A549 (cell line): ENCODE results near the gene ATP1B4. TPM values are rescaled to one million over a fixed set of nuclear protein-coding genes. Genes with fewer than 3 reads are reported as not detected.
"Not testable (repeated sequence)": the region's sequence is repeated elsewhere in the genome, so short reads cannot be mapped to it uniquely, and the experiment has no call there.

Experiments
- ATAC-seq, 2 experiments: fragments of 200-7000 bp in 1 of 2; fragments of >200 bp in 1 of 2; cut with Nextera tagmentation in 1 of 2; cut with Tn5 transposase in 1 of 2; 3 replicates each; pipeline versions ENCODE4 v1.8.0 to v1.9.1; 2018 to 2020; ENCODE audit warnings: mild to moderate bottlenecking in 1 of 2, moderate library complexity in 1 of 2
- CTCF ChIA-PET: fragments of 300-600 bp; sonication (Branson Sonifier 250); formaldehyde crosslinking; extraction: SDS; loops from one replicate; lab custom pipeline; 2021; ENCODE audit warnings: antibody characterized with exemption, inconsistent platforms; lab: Yijun Ruan, JAX
- POLR2A ChIA-PET: fragments of 350-600 bp; formaldehyde crosslinking; extraction: SDS; loops from one replicate; lab custom pipeline; 2021; ENCODE audit warnings: antibody characterized with exemption, inconsistent platforms; lab: Yijun Ruan, JAX
- DNase-seq, 2 experiments: peaks; one replicate each; pipeline versions ENCODE4 v3.0.0 to v3.0.0-alpha.2; 2011 to 2016; ENCODE audit warnings: low read depth in 1 of 2, low spot score in 1 of 2
- FAIRE-seq: peaks from 2 replicates; lab custom pipeline; 2011; peaks lifted over from hg19 to GRCh38; lab: Jason Lieb, UNC
- H3K27ac ChIP-seq, 2 experiments: fragments of >200 bp; sonication (Bioruptor Twin); formaldehyde crosslinking; 3 replicates each; pipeline ENCODE4 v1.5.1; 2016 to 2017
- H3K4me1 ChIP-seq: fragments of >200 bp; sonication (Bioruptor Twin); formaldehyde crosslinking; 3 replicates; pipeline ENCODE4 v1.6.1; 2016
- H3K4me2 ChIP-seq: fragments of >200 bp; sonication (Bioruptor Twin); formaldehyde crosslinking; 3 replicates; pipeline ENCODE4 v1.6.1; 2016
- H3K4me3 ChIP-seq: fragments of >200 bp; sonication (Bioruptor Twin); formaldehyde crosslinking; 3 replicates; pipeline ENCODE4 v1.5.1; 2016
- H3K9me3 ChIP-seq: fragments of >200 bp; sonication (Bioruptor Twin); formaldehyde crosslinking; 3 replicates; pipeline ENCODE4 v1.6.1; 2016
- EHF ChIP-seq: fragments of 250-450 bp; sonication (Bioruptor Pico); IDR thresholded peaks from 2 replicates; pipeline ENCODE4 v1.5.0; 2020; ENCODE audit warnings: mild to moderate bottlenecking
- EP300 ChIP-seq, 2 experiments: fragments of >200 bp; sonication (Bioruptor Twin); formaldehyde crosslinking; IDR thresholded peaks; 2 replicates in 1 of 2; 3 replicates in 1 of 2; pipeline ENCODE4 v1.6.1; 2016 to 2017
- HEYL ChIP-seq: fragments of 250-450 bp; sonication (Bioruptor Pico); IDR thresholded peaks from 2 replicates; pipeline ENCODE4 v1.8.0; 2021; ENCODE audit warnings: mild to moderate bottlenecking, moderate library complexity
- HOXB5 ChIP-seq: fragments of 250-450 bp; sonication (Bioruptor Pico); IDR thresholded peaks from 2 replicates; pipeline ENCODE4 v1.5.0; 2020; ENCODE audit warnings: mild to moderate bottlenecking, moderate library complexity
- MYC ChIP-seq: IDR thresholded peaks from 2 replicates; pipeline ENCODE4 v1.6.1; 2012; ENCODE audit warnings: mild to moderate bottlenecking, inconsistent platforms, low read length, improper control_type of control experiment, borderline replicate concordance
- NPAS2 ChIP-seq: fragments of 250-450 bp; sonication (Bioruptor Pico); IDR thresholded peaks from 2 replicates; pipeline ENCODE4 v1.8.0; 2022; ENCODE audit warnings: mild to moderate bottlenecking, moderate library complexity, borderline replicate concordance
- POLR2A ChIP-seq: IDR thresholded peaks from 2 replicates; pipeline ENCODE4 v1.6.1; 2012; ENCODE audit warnings: mild to moderate bottlenecking, low read length
- POLR2AphosphoS2 ChIP-seq: conservative IDR thresholded peaks from 2 replicates; pipeline ENCODE4 v1.6.1; 2012; ENCODE audit warnings: low read length, improper control_type of control experiment, inconsistent platforms
- RAD21 ChIP-seq, 2 experiments: fragments of >200 bp in 1 of 2; sonication (Bioruptor Twin) in 1 of 2; formaldehyde crosslinking in 1 of 2; IDR thresholded peaks in 1 of 2; conservative IDR thresholded peaks in 1 of 2; 2 replicates in 1 of 2; 3 replicates in 1 of 2; pipeline ENCODE4 v1.6.1; 2012 to 2018; ENCODE audit warnings: inconsistent platforms in 1 of 2
- RARB ChIP-seq: fragments of 250-450 bp; sonication (Bioruptor Pico); IDR thresholded peaks from 2 replicates; pipeline ENCODE4 v1.8.0; 2021; ENCODE audit warnings: mild to moderate bottlenecking, moderate library complexity
- TFCP2L1 ChIP-seq: fragments of 250-450 bp; sonication (Bioruptor Pico); IDR thresholded peaks from 2 replicates; pipeline ENCODE4 v1.5.0; 2021; ENCODE audit warnings: mild to moderate bottlenecking
- ZFP36 ChIP-seq: fragments of 450-650 bp; IDR thresholded peaks from 2 replicates; pipeline ENCODE4 v1.6.1; 2014; ENCODE audit warnings: borderline replicate concordance; ENCODE audit not compliant: partially characterized antibody
- WGBS: methylation state at CpG from one replicate; pipeline ENCODE4 v1.1.6; 2017; ENCODE audit errors: missing lambda C conversion rate; 5-methylcytosine and 5-hydroxymethylcytosine counted together
- polyA plus RNA-seq, 4 experiments: library from polyadenylated mRNA; depleted of rRNA in 3 of 4; stranded (reverse); fragments of >200 nt; fragmentation: RNase III in 1 of 4; extraction: RNeasy Plus Mini Kit Qiagen cat#74134 plus additional on column Dnase treatment in 1 of 4; gene quantifications; 2 replicates in 3 of 4; 3 replicates in 1 of 4; pipeline ENCODE4 v1.2.3, GENCODE V29; 2011 to 2017
- TF ChIP-seq, protein P1 (sequence below): fragments of >200 bp; sonication (Bioruptor Twin); formaldehyde crosslinking; IDR thresholded peaks from 3 replicates; pipeline ENCODE4 v1.5.1; 2016
- TF ChIP-seq, protein P2 (sequence below): IDR thresholded peaks from 2 replicates; pipeline ENCODE4 v1.6.1; 2012
- TF ChIP-seq, protein P3 (sequence below): fragments of 200-600 bp; sonication (generic); IDR thresholded peaks from 2 replicates; pipeline ENCODE4 v1.6.1; 2016; ENCODE audit warnings: antibody characterized with exemption, mild to moderate bottlenecking, moderate library complexity
- TF ChIP-seq, protein P4 (sequence below): fragments of 250-450 bp; sonication (Bioruptor Pico); IDR thresholded peaks from 2 replicates; pipeline ENCODE4 v1.5.0; 2021; ENCODE audit warnings: mild to moderate bottlenecking, moderate library complexity, borderline replicate concordance
- TF ChIP-seq, protein P5 (sequence below): fragments of 150-350 bp; IDR thresholded peaks from 2 replicates; pipeline ENCODE4 v1.6.1; 2014; ENCODE audit warnings: low read depth, mild to moderate bottlenecking, low read length

Gene ATP1B4
- polyA plus RNA-seq, 2 of the 4 experiments (the other 2 are of a cell fraction) = not detected

DNA sequence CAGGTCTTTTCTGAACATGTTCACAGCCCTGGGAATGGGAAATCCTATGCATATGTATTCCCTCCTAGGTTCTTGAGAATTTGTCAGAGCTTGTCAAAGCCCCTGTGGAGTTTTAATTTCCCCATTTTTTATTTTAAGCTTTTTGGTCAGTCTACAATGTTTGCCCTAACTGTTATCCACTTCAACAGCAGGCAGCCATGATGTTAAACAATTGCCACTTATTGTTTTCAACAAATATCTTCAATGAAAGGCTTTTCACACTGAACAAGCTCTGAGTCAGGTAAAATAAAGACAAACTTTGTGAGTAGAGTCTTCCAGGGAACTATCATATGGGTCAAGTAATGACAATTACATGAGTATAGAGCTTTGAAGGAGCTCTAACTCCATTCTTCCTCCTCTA, 25.0 kb upstream of the ATP1B4 start:
- no peaks in the 10 kb centered on the region for H3K4me1 ChIP-seq
- no peak for FAIRE-seq
- no peak for ATAC-seq
- H3K27ac ChIP-seq = no peak overlapping the region
- ChIA-PET POLR2A (no interaction called here), CTCF (interaction anchor here (1.1 kb wide), 1 partner anchor 24 kb away, joined by 3 read pairs; no protein-coding TSS in a partner anchor)
- H3K4me3 ChIP-seq = no peak overlapping the region
- TF ChIP-seq, protein P1, sequence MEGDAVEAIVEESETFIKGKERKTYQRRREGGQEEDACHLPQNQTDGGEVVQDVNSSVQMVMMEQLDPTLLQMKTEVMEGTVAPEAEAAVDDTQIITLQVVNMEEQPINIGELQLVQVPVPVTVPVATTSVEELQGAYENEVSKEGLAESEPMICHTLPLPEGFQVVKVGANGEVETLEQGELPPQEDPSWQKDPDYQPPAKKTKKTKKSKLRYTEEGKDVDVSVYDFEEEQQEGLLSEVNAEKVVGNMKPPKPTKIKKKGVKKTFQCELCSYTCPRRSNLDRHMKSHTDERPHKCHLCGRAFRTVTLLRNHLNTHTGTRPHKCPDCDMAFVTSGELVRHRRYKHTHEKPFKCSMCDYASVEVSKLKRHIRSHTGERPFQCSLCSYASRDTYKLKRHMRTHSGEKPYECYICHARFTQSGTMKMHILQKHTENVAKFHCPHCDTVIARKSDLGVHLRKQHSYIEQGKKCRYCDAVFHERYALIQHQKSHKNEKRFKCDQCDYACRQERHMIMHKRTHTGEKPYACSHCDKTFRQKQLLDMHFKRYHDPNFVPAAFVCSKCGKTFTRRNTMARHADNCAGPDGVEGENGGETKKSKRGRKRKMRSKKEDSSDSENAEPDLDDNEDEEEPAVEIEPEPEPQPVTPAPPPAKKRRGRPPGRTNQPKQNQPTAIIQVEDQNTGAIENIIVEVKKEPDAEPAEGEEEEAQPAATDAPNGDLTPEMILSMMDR = no peak
- TF ChIP-seq, protein P2, sequence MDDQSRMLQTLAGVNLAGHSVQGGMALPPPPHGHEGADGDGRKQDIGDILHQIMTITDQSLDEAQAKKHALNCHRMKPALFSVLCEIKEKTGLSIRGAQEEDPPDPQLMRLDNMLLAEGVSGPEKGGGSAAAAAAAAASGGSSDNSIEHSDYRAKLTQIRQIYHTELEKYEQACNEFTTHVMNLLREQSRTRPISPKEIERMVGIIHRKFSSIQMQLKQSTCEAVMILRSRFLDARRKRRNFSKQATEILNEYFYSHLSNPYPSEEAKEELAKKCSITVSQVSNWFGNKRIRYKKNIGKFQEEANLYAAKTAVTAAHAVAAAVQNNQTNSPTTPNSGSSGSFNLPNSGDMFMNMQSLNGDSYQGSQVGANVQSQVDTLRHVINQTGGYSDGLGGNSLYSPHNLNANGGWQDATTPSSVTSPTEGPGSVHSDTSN = no peak
- TF ChIP-seq NPAS2 (CRISPR knock-in tag) (no peak), MYC (no peak)
- peaks cover 6% of the 10 kb centered on the region; the same call in 1 of the 3 replicates for H3K9me3 ChIP-seq
- DNase-seq = no peak
- no peak overlapping the region for H3K4me2 ChIP-seq

DNA sequence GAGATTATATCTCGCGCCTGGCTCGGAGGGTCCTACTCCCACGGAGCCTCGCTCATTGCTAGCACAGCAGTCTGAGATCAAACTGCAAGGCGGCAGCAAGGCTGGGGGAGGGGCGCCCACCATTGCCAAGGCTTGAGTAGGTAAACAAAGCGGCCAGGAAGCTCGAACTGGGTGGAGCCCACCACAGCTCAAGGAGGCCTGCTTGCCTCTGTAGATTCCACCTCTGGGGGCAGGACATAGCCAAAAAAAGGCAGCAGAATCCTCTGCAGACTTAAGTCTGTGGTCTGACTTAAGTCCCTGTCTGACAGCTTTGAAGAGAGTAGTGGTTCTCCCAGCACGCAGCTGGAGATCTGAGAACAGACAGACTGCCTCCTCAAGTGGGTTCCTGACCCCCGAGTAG, 17.3 kb upstream of the ATP1B4 start:
- H3K4me3 ChIP-seq, H3K4me2 ChIP-seq, FAIRE-seq, ATAC-seq, H3K4me1 ChIP-seq, DNase-seq, H3K9me3 ChIP-seq, H3K27ac ChIP-seq, POLR2A ChIA-PET: not testable (repeated sequence)
- CTCF ChIA-PET = interaction anchor here (0.6 kb wide), 1 partner anchor 237 kb away, joined by 3 read pairs; no protein-coding TSS in a partner anchor
- WGBS = 28% methylated on average over 10 of the region's 11 CpGs

DNA sequence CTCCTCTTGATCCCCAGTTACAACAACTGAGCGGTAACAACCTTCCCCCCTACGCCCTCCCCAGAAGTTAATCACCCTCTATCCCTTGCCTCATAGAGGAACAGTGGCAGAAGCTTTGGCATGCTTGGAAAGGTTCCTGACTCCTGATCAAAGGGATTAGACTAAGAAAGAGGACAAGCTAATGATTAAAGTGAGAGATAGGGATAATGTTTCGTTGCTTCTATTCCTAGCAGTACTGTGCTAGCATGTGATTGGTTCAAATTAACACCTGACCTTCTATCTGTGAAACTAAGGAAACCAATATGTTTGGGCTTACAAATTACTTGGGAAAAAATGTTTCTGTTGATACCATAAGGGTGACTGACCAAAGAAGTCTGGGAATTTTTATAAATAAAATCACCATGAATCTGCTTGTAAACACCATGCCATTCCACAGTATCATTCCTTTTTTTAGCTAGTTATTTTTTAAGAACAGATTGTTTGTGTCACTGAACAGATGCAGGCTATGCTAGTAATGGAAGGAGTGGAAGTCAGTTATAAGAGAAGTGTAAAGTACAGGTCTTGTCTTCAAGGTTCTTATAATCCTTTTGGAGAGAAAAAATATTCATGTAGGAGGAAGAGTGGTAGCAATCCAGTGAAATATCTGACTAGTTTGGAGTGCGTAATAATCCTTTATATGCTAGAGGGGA, 11.3 kb upstream of the ATP1B4 start:
- FAIRE-seq = no peak
- DNase-seq = no peak
- H3K4me1 ChIP-seq = no peaks in the 10 kb centered on the region
- POLR2A ChIA-PET = no interaction called here
- TF ChIP-seq POLR2AphosphoS2 = no peak
- TF ChIP-seq HEYL = no peak
- no peak for TF ChIP-seq EHF (CRISPR knock-in tag)
- no peaks in the 10 kb centered on the region for H3K9me3 ChIP-seq
- ATAC-seq = no peak
- H3K4me2 ChIP-seq = no peak overlapping the region
- CTCF ChIA-PET = no interaction called here
- 22% methylated on average over 4 of the region's 4 CpGs for WGBS
- H3K27ac ChIP-seq = no peak overlapping the region
- H3K4me3 ChIP-seq = no peak overlapping the region

DNA sequence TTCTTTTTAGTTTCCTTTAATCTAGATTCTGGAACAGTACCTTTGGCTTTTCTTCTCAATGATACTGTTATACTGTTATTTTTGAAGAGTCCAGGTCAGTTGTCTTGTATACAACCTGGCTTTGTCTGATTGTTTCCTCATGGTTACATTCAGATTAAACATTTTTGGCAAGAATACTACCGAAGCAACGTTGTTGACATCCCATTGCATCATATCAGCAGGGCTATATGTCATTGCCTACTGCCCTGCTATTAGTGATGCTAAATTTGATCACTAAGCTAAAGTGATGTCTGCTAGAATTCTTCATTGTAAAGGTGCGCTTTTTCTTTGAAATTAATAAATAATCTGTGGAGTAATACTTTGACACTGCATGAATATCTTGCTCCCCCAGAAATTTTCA, 5.8 kb upstream of the ATP1B4 start:
- 25% methylated on average over 3 of the region's 3 CpGs for WGBS
- Histone ChIP-seq H3K27ac (no peak overlapping the region), H3K4me1 (no peaks in the 10 kb centered on the region), H3K4me3 (no peak overlapping the region), H3K9me3 (no peaks in the 10 kb centered on the region), H3K4me2 (no peak overlapping the region)
- CTCF ChIA-PET = no interaction called here
- no peak for DNase-seq
- ATAC-seq = no peak
- POLR2A ChIA-PET = no interaction called here
- no peak for FAIRE-seq
- TF ChIP-seq, protein P3, sequence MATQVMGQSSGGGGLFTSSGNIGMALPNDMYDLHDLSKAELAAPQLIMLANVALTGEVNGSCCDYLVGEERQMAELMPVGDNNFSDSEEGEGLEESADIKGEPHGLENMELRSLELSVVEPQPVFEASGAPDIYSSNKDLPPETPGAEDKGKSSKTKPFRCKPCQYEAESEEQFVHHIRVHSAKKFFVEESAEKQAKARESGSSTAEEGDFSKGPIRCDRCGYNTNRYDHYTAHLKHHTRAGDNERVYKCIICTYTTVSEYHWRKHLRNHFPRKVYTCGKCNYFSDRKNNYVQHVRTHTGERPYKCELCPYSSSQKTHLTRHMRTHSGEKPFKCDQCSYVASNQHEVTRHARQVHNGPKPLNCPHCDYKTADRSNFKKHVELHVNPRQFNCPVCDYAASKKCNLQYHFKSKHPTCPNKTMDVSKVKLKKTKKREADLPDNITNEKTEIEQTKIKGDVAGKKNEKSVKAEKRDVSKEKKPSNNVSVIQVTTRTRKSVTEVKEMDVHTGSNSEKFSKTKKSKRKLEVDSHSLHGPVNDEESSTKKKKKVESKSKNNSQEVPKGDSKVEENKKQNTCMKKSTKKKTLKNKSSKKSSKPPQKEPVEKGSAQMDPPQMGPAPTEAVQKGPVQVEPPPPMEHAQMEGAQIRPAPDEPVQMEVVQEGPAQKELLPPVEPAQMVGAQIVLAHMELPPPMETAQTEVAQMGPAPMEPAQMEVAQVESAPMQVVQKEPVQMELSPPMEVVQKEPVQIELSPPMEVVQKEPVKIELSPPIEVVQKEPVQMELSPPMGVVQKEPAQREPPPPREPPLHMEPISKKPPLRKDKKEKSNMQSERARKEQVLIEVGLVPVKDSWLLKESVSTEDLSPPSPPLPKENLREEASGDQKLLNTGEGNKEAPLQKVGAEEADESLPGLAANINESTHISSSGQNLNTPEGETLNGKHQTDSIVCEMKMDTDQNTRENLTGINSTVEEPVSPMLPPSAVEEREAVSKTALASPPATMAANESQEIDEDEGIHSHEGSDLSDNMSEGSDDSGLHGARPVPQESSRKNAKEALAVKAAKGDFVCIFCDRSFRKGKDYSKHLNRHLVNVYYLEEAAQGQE = no peak
- TF ChIP-seq RARB (CRISPR knock-in tag) = no peak
- TF ChIP-seq, protein P2 = no peak
- no peak for TF ChIP-seq POLR2A
- no peak for TF ChIP-seq HOXB5 (CRISPR knock-in tag)
- no peak for TF ChIP-seq HEYL
- TF ChIP-seq ZFP36 = no peak
- TF ChIP-seq, protein P4, sequence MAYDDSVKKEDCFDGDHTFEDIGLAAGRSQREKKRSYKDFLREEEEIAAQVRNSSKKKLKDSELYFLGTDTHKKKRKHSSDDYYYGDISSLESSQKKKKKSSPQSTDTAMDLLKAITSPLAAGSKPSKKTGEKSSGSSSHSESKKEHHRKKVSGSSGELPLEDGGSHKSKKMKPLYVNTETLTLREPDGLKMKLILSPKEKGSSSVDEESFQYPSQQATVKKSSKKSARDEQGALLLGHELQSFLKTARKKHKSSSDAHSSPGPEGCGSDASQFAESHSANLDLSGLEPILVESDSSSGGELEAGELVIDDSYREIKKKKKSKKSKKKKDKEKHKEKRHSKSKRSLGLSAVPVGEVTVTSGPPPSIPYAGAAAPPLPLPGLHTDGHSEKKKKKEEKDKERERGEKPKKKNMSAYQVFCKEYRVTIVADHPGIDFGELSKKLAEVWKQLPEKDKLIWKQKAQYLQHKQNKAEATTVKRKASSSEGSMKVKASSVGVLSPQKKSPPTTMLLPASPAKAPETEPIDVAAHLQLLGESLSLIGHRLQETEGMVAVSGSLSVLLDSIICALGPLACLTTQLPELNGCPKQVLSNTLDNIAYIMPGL (CRISPR knock-in tag) = no peak
- TF ChIP-seq RAD21 (conservative IDR thresholded peaks at IDR 0.05 in 1 of 2, IDR thresholded peaks at IDR 0.05 in 1 of 2) = no peak
- TF ChIP-seq, protein P5, sequence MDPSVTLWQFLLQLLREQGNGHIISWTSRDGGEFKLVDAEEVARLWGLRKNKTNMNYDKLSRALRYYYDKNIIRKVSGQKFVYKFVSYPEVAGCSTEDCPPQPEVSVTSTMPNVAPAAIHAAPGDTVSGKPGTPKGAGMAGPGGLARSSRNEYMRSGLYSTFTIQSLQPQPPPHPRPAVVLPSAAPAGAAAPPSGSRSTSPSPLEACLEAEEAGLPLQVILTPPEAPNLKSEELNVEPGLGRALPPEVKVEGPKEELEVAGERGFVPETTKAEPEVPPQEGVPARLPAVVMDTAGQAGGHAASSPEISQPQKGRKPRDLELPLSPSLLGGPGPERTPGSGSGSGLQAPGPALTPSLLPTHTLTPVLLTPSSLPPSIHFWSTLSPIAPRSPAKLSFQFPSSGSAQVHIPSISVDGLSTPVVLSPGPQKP = no peak
- no peak for TF ChIP-seq TFCP2L1 (CRISPR knock-in tag)
- no peak for TF ChIP-seq EP300 (IDR thresholded peaks at IDR 0.05)
